Activated gamma-delta T cell treated with anti-CD3 and anti-CD28 coated beads, Interleukin-2, amount 50 U/mL, for 16 hours (primary cell): Measurements from ENCODE around the gene APLN.

Source experiments
- DNase-seq: peaks from one replicate; pipeline ENCODE4 v3.0.0-alpha.2; 2020; ENCODE audit warnings: low read depth

Gene APLN, protein sequence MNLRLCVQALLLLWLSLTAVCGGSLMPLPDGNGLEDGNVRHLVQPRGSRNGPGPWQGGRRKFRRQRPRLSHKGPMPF

DNA sequence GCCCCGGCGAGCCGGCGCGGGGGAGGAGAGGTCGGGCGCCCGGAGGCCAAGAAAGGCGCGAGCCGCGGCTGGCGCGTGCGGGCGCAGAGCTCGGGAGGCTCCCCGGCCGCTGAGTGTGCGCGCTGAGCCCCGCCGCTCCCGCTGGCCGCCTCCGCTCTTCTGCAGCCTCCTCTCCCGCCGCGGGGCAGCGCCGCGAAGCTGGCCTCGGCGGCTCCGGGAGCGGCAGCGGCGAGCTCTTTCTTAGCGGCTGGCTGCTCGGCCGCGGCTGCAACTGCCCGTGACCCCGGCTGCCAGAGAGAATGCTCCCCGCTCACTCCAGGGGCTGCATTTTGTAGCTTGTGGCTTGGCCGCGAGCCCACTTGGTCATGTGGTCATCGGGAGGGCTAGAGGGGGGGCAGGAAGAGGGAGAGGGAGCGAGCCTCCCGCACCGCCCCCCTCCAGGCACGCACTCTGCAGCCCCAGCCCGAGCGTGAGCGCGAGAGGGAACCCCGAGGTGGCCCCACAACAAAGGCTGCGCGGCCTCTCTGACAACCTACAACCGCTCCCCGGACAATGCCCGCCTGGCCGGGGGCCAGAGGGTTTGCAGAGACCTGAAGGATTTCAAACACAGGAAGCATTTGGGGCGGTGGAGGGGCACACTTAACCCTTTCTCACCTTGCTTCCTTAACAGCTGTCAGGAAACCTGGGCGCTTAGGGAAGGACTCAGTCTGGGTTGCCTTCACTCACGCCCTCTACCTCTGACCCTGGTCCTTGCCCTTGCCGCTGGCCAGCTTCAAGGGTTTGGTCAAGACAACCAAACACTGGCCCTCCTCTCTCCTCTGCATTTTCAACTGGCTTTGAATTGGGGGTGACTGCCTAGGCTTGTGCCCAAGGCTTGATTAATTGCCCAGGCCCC lies at the start of gene APLN:
APLN (minus strand) TSS at position 305 of the 895 bp plus-strand sequence. CDS start 326 bp downstream, outside the sequence.
- DNase-seq: no peak

DNA sequence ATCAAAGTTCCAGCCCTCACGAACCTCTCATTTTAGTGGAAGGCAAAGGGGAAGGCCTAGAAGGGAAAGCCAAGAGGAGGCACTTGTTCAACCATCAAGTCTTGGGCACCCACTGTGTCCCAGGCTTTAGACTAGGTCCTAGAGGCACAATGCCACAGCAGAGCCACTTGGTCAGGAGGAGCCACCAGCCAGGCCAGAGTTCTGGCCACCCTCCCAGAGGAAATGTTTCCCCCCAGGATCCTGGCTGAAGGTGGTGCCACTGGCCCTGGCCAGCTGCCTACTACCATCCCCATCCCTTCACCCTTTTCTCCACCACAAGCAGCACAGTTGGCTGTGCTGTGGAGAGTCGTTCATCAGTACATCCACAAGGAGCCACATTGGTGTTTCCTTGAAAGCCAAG lies 49.7 kb upstream of the APLN start:
- no peak for DNase-seq

DNA sequence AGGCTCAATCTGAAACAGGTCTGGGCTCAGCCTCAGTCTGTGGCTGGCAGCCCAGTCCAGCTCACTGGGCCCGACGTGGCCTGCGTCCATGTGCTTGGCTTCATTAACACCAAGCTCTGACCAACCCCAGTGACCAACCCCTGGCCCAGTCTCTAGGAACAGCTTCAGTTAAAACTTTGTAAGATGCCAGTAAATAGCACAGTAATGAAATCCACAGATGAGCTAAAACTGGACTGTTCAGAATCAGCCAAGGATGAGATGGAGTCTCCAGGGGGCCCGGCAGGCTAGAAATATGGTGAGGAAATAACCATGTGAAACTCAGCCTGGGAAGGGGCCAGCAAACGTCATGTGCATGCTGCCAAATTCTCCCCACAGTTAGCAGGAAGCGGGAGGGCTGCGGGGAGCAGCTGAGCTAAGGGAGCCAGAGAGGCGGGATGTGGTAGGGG lies 46.9 kb upstream of the APLN start:
- no peak for DNase-seq

DNA sequence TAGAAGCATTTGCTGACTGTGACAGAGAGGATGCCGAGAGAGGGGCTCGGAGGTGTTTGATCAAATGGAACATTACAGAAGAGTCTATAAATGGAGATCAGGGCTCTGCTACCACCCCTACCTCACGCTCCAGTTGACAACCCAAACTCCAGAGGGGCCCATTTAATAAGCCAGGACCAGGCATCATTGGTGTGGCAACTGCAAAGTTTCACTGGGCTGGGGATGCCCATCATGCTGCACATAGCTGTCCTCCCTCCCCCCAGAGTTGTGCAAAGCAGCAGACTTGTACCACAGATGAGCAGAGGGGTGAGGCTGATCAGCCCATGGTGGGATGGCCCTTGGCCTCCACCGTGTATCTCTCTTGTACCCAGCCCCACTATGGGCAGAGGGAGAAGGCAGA lies 45.8 kb upstream of the APLN start:
- DNase-seq: no peak

DNA sequence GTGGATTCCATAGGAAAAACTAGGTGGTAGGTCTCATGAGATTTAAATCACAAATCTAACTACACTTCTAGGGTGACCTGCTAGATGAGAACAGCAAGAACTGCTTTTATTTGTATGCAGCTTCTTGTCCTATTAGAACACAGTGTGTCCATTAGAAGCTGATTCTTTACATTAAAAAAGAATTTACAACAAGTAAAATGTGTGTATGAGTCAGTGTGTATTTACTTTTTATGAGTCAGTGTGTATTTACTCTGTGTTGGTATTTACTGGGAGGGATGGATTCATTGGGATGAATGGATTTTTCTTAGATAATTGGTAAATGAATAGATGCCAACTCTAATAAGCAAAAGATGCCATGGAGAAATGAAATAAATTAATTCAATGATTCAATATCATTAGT lies 43.4 kb upstream of the APLN start:
- no peak for DNase-seq

DNA sequence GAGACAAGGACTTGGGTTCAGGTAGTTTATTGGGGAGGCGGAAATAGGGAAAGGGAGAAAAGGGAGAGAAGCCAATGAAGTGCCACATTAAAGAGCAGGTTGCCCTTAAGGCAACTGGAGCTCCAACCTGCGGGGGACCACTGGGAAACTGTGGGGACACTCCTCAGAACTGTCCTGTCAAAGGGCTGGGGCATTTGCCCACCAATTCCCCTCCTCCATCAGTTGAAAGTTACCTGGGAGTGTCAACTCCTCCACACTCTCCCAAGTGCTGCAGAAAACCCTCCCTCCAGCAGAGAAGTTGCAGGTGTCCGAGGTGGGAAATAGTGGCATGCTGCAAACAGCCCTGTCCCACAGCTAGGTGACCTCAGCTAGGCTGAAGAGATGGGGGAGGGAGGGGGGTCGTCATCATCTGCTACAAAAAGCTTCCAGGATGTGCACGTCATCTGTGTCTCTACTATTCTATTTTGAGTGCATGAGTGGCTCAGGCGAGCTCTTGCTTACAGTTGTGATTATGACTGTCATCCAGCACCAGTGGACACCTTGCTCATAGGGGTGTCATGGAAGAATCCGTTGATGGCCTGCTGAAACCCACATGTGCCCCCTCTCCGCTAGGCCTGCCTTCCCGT lies 42.6 kb upstream of the APLN start:
- DNase-seq: no peak

DNA sequence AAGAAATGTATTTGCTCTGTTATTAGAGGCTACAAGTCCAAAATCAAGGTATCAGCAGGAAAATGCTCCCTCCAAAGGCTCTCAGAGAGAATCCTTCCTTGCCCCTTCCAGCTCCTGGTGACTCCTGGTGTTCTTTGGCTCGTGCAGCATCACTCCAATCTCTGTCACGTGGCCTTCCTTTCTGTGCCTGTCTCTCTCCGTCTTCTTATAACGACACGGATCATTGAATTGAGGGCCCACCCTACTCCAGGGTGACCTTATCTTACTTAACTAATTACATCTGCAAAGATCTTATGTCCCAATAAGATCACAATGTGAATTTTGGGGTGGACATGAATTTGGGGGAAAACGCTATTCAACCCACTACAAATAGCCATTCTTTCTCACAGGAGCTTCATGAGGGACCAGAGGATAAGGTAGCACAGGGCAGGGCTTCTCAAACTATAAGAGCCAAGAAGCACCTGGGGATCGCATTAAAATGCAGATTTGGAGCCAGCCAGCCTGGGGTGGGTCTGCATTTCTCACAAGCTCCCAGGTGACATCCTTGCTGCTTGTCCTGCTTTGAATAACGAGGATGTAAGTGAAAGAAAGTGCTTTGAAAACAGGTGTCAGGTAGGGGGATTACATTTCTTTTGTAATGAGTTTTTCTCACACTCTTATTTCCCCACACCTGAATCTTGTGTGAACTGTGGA lies 41.9 kb upstream of the APLN start:
- DNase-seq: no peak

DNA sequence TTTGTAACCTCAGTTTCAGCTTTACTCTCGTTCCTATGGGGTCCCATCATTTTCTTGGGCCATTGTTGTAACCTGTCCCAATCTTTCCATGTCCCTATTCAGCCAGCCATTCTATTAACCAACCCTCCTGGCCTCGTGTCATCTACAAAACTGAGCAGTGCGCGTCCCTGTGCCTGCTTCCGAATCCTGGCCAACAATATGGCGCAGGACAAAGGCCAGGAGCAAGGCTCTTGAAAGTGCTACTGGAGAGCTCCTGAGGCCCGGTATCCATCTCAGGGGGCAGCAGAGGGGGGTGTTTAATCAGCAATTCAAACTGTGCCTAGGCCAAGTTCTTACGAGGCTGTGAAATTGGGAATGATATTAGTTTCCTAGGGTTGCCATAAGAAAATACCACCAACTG lies 41.2 kb upstream of the APLN start:
- DNase-seq: no peak

DNA sequence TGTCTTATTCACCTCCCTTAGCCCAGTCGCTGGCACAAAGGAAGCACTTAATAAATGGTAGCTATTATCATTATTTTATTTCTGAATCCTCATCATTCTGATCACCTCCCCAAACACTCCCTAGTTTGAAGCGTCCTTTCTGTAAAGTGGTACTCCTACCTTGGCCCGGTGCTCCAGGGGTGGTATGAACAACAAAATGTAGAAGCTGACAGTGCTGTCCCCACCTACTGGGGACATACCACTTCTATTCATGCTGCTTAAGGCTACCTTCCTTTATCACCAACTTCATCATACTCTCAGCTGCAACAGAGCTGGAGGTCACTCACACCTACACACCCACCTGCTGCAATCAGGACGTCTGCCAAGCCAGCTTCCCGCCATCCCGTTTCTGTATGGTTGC lies 40.8 kb upstream of the APLN start:
- DNase-seq: no peak

DNA sequence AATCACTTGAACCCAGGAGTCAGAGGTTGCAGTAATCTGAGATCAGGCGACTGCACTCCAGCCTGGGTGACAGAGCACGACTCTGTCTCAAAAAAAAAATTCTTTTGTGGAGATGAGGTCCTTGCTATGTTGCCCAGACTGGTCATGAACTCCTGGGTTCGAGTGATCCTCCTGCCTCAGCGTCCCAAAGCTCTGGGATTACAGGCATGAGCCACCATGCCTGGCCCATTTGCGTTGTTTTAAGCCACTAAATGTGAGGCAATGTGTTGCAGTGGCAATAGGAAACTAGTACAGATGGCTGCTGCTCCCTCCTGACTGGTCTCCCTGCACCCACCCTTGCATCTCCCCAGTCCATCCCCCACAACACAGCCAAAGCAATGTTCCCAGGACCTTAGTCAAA lies 40.0 kb upstream of the APLN start:
- DNase-seq: no peak

DNA sequence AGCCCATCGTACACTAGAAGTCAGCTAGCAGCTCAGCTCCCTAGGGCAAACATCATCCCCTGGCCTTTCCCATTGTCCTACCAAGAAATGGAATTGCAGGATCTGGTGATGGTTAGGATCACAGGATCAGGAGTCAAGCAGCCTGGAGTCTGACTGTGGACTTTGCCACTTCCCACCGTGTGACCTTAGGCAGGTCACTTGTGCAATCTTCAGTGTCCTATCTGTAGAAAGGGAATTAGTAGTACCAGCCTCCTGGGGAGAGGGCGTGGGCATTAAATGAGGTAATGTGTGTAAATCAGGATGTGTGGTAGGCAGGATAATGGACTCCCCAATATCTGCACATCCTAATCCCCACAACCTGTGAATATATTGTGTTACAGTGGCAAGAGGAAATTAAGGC lies 38.6 kb upstream of the APLN start:
- DNase-seq: no peak

DNA sequence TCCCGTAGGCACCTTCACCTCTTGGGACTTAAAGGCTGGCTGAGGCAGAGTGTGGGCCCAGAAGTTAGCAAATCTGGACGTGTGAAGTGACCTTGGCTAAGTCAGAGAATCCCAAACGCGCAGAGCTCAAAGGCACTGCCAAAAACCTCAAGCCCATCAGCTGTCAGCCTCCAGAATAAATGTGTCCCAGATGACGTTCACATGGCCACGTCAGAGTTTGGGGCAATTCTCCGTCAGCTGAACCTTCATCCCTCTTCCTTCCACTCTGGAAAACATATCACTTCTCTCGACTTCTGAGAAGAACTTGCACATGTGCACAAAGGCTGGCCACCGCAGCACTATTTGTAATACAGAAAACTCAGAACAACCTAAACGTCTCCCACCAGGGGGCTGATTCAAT lies 35.7 kb upstream of the APLN start:
- no peak for DNase-seq

DNA sequence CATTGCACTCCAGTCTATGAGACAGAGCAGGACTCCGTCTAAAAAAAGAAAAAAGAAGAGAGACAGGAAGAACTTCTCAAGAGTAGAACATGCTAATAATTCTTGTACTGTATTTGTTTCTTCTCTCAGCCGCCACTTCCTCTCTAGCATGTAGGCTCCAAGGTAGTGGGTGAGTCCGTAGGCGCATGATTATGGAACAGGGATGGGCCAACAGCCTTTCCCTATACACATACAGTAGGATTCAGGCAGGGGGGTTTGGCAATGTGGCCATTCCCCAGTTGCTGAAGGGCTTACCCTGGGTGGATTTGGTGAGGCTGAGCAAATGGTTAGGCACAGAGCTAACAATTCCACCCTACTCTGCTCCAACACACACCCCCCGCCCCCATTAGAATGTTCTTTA lies 35.0 kb upstream of the APLN start:
- DNase-seq: no peak

DNA sequence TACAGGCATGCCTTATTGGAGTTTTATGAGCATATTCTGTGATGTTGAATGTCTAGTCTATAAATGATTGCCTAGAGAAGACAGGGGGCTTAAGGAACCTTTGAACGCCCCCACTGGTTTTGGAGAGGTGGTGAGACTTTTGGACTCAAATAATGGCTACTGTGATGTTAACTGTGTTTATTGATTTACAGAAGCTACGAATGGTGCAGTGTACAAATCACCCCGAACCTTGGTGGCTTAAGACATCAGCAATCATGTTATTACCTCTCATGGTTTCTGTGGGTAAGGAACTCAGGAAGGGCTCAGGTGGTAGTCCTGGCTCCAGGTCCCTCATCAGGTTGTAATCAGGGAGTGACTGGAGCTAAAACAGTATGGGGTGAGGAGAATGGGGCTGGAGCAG lies 33.3 kb upstream of the APLN start:
- no peak for DNase-seq

DNA sequence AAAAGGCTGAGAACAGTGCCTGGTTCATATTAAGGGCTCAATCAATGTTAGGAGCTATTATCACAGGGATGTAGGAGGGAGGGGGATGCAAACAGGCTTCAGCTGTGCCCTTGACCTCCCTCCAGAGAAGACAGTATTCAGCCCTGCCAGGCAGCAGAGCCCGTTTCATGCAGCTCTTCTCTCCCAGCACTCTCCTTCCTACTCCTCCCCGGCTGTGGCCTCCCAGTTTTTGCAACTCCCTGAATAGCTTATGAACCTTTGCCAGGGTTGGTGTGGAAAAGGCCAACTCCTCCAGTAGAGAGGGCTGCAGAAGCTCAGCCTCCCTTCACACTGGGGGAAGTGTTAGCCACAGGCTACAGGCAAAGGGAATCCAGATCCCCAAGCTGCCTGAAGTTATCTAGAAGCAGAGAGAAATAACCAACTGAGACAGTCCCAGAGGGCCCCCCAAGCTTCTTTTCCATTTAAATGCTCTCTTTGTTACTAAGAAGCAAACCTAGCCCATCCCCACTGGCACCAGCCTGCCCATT lies 31.7 kb upstream of the APLN start:
- DNase-seq: no peak

DNA sequence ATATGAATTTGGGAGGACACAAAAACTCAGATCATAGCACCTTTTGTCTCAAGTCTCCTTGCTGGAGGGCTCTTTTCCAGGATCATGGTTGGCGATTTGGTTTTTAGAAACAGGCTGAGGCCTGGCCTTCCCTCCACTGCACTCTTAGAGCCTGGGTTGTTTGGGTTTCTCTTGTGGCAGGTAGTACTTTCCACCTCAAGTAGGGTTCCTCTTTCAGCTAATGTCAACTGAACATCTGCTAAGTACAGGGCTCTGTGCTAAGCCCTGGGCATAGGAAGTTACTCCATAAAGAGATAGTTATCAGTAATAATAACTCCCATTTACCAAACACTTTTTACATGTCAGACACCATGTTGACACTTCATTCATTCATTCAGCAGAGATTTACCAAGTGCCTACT lies 28.2 kb upstream of the APLN start:
- no peak for DNase-seq

DNA sequence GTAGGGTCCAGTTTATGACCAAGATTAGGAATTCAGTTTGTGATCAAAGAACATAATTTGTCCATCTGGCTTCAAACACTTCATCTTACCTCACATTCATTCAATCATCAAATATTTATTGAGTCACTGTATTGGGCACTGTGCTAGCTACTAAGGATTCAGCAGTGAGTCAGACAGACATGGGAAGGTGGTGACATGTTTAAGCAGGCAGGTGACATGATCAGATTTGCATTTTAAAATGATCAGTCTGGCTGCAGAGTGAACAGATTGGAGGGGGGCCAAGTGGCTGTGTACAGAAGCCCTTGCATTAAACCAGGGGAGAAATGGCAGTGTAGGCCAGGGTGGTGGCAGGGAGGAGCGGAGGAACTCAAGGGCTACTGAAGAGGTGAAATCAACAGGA lies 25.1 kb upstream of the APLN start:
- DNase-seq: no peak

DNA sequence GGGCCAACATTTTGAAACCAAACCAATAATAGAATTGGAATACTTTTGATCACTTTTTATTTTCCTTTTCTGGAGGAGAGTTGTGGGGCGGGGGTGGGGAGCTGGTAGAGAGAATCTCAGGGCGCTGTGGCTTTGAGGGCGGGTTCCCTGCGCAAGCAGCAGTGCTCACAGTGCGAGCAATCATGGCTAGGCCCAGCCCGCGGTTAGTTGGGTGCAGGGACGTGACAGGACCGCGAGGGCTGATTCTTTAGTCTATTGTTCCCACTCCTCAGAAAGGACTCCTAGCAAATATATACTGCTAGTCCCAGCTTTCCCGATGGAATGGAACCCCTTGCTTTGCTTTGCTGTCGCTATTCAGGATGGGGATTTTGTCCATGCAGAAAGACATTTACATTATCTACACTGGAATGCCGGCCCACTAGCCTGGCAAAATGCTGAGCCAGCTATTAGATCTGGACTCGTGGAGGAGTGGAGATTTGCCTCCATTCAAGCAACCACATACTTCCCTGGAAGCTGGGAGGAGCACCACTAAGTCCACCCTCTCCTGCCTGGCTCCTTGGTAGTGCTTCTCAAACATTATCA lies 23.9 kb upstream of the APLN start:
- no peak for DNase-seq

DNA sequence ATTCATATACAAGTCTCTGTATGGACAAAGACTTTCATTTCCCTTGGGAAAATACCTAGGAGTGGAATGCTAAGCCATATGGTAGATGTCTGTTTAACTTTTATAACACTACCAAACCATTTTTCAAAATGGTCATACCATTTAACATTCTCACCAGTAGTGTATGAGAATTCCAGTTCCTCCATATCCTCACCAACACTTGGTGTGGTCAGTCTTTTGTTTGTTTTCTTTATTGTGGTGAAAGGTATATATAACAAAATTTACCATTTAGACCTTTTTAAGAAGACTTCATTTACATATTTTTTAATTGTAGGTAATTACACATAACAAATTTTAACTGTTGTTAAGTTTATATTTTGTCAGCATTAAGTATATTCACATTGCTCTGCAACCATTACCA lies 12.7 kb upstream of the APLN start:
- DNase-seq: no peak

DNA sequence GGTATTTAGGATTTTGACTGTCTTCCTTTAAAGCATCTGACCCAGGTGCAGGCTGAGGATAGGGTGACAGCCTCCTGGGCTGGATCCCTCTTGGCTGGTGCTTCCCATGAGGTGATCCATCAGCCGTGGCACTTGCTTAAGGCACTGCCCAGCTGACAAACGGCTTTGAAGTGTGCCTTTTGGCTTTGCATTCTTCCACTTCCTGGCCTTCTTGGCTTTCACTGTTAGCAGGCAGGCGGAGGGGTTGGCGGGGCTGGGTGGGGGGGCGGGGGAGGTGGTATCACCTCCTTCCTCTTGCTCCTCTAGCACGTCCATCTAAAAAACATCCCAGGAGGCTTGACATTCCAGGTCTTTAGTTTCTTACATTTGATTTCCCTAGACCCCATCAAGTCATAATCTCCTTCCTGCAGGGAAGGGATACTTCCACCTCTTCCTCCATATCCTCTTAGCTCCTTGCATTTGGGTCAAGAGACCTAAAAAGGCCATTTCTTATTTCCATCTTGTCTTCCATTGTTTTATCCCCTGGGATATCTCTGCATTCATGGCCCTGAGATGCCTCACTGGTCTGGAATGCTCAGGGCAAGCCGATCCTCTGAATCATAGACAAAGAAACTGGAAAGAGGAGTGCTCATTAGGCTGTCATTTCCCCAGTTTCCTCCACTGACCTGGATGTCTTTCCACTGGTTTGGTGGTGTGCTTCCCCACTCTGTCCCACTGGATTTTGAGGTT lies 11.3 kb upstream of the APLN start:
- DNase-seq: no peak

DNA sequence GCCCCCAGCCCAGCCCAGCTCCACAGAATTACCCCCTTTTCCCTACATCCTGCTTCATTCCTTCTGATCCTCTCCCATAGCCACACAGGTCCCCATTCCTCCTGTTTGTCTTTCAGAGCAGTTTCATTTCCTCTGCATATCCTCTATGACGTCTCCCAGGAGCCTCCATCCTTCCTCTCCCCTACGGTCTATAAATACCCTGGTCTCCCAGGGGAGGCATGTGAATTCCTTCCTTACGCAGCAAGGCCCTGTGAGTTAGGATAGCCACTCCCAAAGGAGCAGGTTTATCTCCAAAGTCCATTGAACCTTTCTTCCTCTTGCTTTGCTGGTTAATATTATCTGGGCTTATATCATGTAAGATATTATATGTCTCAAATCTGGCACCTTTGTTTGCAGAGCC lies 8.4 kb upstream of the APLN start:
- no peak for DNase-seq

DNA sequence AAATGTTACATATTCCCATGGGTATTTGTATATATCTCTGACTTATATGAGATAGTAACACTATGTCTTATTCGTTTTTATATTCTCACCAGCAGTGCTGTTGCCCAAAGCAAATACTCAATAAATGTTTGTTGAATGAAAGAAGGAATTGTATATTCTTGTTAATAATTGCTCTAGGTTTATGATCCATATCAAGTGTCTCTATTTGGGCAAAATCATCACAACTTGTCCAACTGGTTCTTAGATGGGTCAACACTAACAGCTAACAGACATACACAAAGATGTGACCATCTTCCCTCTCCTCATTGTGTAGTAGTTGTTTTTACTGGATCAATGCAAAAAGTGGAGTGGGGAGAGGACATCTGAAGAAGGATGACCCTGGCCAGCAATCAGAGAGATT lies 6.6 kb upstream of the APLN start:
- no peak for DNase-seq
